ENCODE results near the gene AGFG1. TPM values are rescaled to one million over a fixed set of nuclear protein-coding genes. Genes with fewer than 3 reads are reported as not detected.

Gene AGFG1
- total RNA-seq, 1 experiment from 2014 or later = 116 TPM

GRCh38 chr2:227472265-227473121 lies 537 bp downstream of the AGFG1 start:
- Histone ChIP-seq H3K4me3 (ENCODE audit: insufficient read depth, low read depth, low read length) (peak overlapping the region; percentile 86), H3K36me3 (replicated peaks; ENCODE audit: control insufficient read depth, insufficient read depth, low read length) (no peaks in the 10 kb centered on the region), H3K27me3 (ENCODE audit: control insufficient read depth, insufficient read depth, low read length) (no peaks in the 10 kb centered on the region)
- peak; percentile 90 for DNase-seq

- H3K27me3 ChIP-seq (ENCODE audit: control insufficient read depth, insufficient read depth, low read length) = no peaks in the 10 kb centered on the region
- no peak for DNase-seq
- H3K4me3 ChIP-seq (ENCODE audit: insufficient read depth, low read depth, low read length) = peak overlapping the region; percentile 86
- no peaks in the 10 kb centered on the region for H3K36me3 ChIP-seq (replicated peaks; ENCODE audit: control insufficient read depth, insufficient read depth, low read length)
Observed at GRCh38 chr2:227473122-227473461, 1.1 kb downstream of the AGFG1 start.

GRCh38 chr2:227473806-227474205 lies 1.9 kb downstream of the AGFG1 start:
- Histone ChIP-seq H3K36me3 (replicated peaks; ENCODE audit: control insufficient read depth, insufficient read depth, low read length) (no peaks in the 10 kb centered on the region), H3K4me3 (ENCODE audit: insufficient read depth, low read depth, low read length) (no peak overlapping the region), H3K27me3 (ENCODE audit: control insufficient read depth, insufficient read depth, low read length) (no peaks in the 10 kb centered on the region)
- no peak for DNase-seq

GRCh38 chr2:227474410-227474809 lies 2.5 kb downstream of the AGFG1 start:
- DNase-seq = no peak
- no peak overlapping the region for H3K4me3 ChIP-seq (ENCODE audit: insufficient read depth, low read depth, low read length)
- H3K36me3 ChIP-seq (replicated peaks; ENCODE audit: control insufficient read depth, insufficient read depth, low read length) = no peaks in the 10 kb centered on the region
- no peaks in the 10 kb centered on the region for H3K27me3 ChIP-seq (ENCODE audit: control insufficient read depth, insufficient read depth, low read length)

GRCh38 chr2:227477291-227477690 lies 5.3 kb downstream of the AGFG1 start:
- H3K27me3 ChIP-seq (ENCODE audit: control insufficient read depth, insufficient read depth, low read length) = no peaks in the 10 kb centered on the region
- H3K36me3 ChIP-seq (replicated peaks; ENCODE audit: control insufficient read depth, insufficient read depth, low read length) = no peaks in the 10 kb centered on the region
- no peak for DNase-seq
- H3K4me3 ChIP-seq (ENCODE audit: insufficient read depth, low read depth, low read length) = no peak overlapping the region

- H3K4me3 ChIP-seq (ENCODE audit: insufficient read depth, low read depth, low read length) = no peak overlapping the region
- H3K27me3 ChIP-seq (ENCODE audit: control insufficient read depth, insufficient read depth, low read length) = no peaks in the 10 kb centered on the region
- no peak for DNase-seq
- no peaks in the 10 kb centered on the region for H3K36me3 ChIP-seq (replicated peaks; ENCODE audit: control insufficient read depth, insufficient read depth, low read length)
Observed at GRCh38 chr2:227479865-227480475, 8.0 kb downstream of the AGFG1 start.

- H3K4me3 ChIP-seq (ENCODE audit: insufficient read depth, low read depth, low read length) = no peak overlapping the region
- DNase-seq = no peak
- H3K27me3 ChIP-seq (ENCODE audit: control insufficient read depth, insufficient read depth, low read length) = no peaks in the 10 kb centered on the region
- no peaks in the 10 kb centered on the region for H3K36me3 ChIP-seq (replicated peaks; ENCODE audit: control insufficient read depth, insufficient read depth, low read length)
Observed at GRCh38 chr2:227480528-227480927, 8.6 kb downstream of the AGFG1 start.

GRCh38 chr2:227482638-227483340 lies 10.8 kb downstream of the AGFG1 start:
- Histone ChIP-seq H3K4me3 (ENCODE audit: insufficient read depth, low read depth, low read length) (no peak overlapping the region), H3K27me3 (ENCODE audit: control insufficient read depth, insufficient read depth, low read length) (no peaks in the 10 kb centered on the region), H3K36me3 (replicated peaks; ENCODE audit: control insufficient read depth, insufficient read depth, low read length) (no peaks in the 10 kb centered on the region)
- no peak for DNase-seq

GRCh38 chr2:227485429-227485828 lies 13.5 kb downstream of the AGFG1 start:
- no peak for DNase-seq
- no peak overlapping the region for H3K4me3 ChIP-seq (ENCODE audit: insufficient read depth, low read depth, low read length)
- H3K36me3 ChIP-seq (replicated peaks; ENCODE audit: control insufficient read depth, insufficient read depth, low read length) = no peaks in the 10 kb centered on the region

GRCh38 chr2:227486688-227487087 lies 14.7 kb downstream of the AGFG1 start:
- Histone ChIP-seq H3K36me3 (replicated peaks; ENCODE audit: control insufficient read depth, insufficient read depth, low read length) (no peaks in the 10 kb centered on the region), H3K27me3 (ENCODE audit: control insufficient read depth, insufficient read depth, low read length) (no peaks in the 10 kb centered on the region), H3K4me3 (ENCODE audit: insufficient read depth, low read depth, low read length) (no peak overlapping the region)
- no peak for DNase-seq

More at GRCh38 chr2:227485429-227485828, 13.5 kb downstream of the AGFG1 start:
- H3K27me3 ChIP-seq (ENCODE audit: control insufficient read depth, insufficient read depth, low read length) = no peaks in the 10 kb centered on the region

GRCh38 chr2:227488045-227488444 lies 16.1 kb downstream of the AGFG1 start:
- no peaks in the 10 kb centered on the region for H3K27me3 ChIP-seq (ENCODE audit: control insufficient read depth, insufficient read depth, low read length)
- no peak for DNase-seq

GRCh38 chr2:227491386-227491785 lies 19.4 kb downstream of the AGFG1 start:
- no peak for DNase-seq
- H3K4me3 ChIP-seq (ENCODE audit: insufficient read depth, low read depth, low read length) = no peak overlapping the region
- H3K36me3 ChIP-seq (replicated peaks; ENCODE audit: control insufficient read depth, insufficient read depth, low read length) = no peaks in the 10 kb centered on the region; the same call in 1 of the 2 replicates
- H3K27me3 ChIP-seq (ENCODE audit: control insufficient read depth, insufficient read depth, low read length) = no peaks in the 10 kb centered on the region

More at GRCh38 chr2:227488045-227488444, 16.1 kb downstream of the AGFG1 start:
- H3K4me3 ChIP-seq (ENCODE audit: insufficient read depth, low read depth, low read length) = no peak overlapping the region
- H3K36me3 ChIP-seq (replicated peaks; ENCODE audit: control insufficient read depth, insufficient read depth, low read length) = no peaks in the 10 kb centered on the region

- no peak for DNase-seq
- Histone ChIP-seq H3K36me3 (replicated peaks; ENCODE audit: control insufficient read depth, insufficient read depth, low read length) (no peaks in the 10 kb centered on the region; the same call in 1 of the 2 replicates), H3K4me3 (ENCODE audit: insufficient read depth, low read depth, low read length) (no peak overlapping the region), H3K27me3 (ENCODE audit: control insufficient read depth, insufficient read depth, low read length) (no peaks in the 10 kb centered on the region)
Observed at GRCh38 chr2:227493524-227493923, 21.6 kb downstream of the AGFG1 start.

- Histone ChIP-seq H3K27me3 (ENCODE audit: control insufficient read depth, insufficient read depth, low read length) (no peaks in the 10 kb centered on the region), H3K36me3 (replicated peaks; ENCODE audit: control insufficient read depth, insufficient read depth, low read length) (peaks cover 1% of the 10 kb centered on the region; the same call in 1 of the 2 replicates), H3K4me3 (ENCODE audit: insufficient read depth, low read depth, low read length) (no peak overlapping the region)
- no peak for DNase-seq
Observed at GRCh38 chr2:227497158-227497557, 25.2 kb downstream of the AGFG1 start.

All from H7 (cell line).